ENCODE results near the gene PIGU.

Gene PIGU

GRCh38 chr20:34575756-34576155, 101.1 kb downstream of the PIGU start:
- TF ChIP-seq POLR2A (IDR thresholded peaks at IDR 0.05; ENCODE audit: extremely low read depth, insufficient read length) (no peak), MYC (IDR thresholded peaks at IDR 0.05; ENCODE audit: low read depth, low read length) (no peak), CTCF (IDR thresholded peaks at IDR 0.05; ENCODE audit: low read depth, low read length) (no peak), MAX (IDR thresholded peaks at IDR 0.05; ENCODE audit: low read depth, low read length) (no peak)
- no peak overlapping the region for H3K4me3 ChIP-seq (ENCODE audit: low read depth, low read length)

GRCh38 chr20:34575271-34575670, 101.6 kb downstream of the PIGU start:
- TF ChIP-seq MYC (IDR thresholded peaks at IDR 0.05; ENCODE audit: low read depth, low read length) (no peak), MAX (IDR thresholded peaks at IDR 0.05; ENCODE audit: low read depth, low read length) (no peak), POLR2A (IDR thresholded peaks at IDR 0.05; ENCODE audit: extremely low read depth, insufficient read length) (no peak), CTCF (IDR thresholded peaks at IDR 0.05; ENCODE audit: low read depth, low read length) (no peak)
- DNase-seq (ENCODE audit: low read depth): no peak
- H3K4me3 ChIP-seq (ENCODE audit: low read depth, low read length): no peak overlapping the region

More at GRCh38 chr20:34575756-34576155, 101.1 kb downstream of the PIGU start:
- DNase-seq (ENCODE audit: low read depth): no peak

GRCh38 chr20:34574861-34575260, 102.0 kb downstream of the PIGU start:
- TF ChIP-seq MAX (IDR thresholded peaks at IDR 0.05; ENCODE audit: low read depth, low read length) (no peak), CTCF (IDR thresholded peaks at IDR 0.05; ENCODE audit: low read depth, low read length) (no peak), POLR2A (IDR thresholded peaks at IDR 0.05; ENCODE audit: extremely low read depth, insufficient read length) (no peak), MYC (IDR thresholded peaks at IDR 0.05; ENCODE audit: low read depth, low read length) (no peak)
- no peak for DNase-seq (ENCODE audit: low read depth)
- no peak overlapping the region for H3K4me3 ChIP-seq (ENCODE audit: low read depth, low read length)

GRCh38 chr20:34574426-34574825, 102.5 kb downstream of the PIGU start:
- DNase-seq (ENCODE audit: low read depth): no peak
- no peak overlapping the region for H3K4me3 ChIP-seq (ENCODE audit: low read depth, low read length)
- TF ChIP-seq CTCF (IDR thresholded peaks at IDR 0.05; ENCODE audit: low read depth, low read length) (no peak), MAX (IDR thresholded peaks at IDR 0.05; ENCODE audit: low read depth, low read length) (no peak), MYC (IDR thresholded peaks at IDR 0.05; ENCODE audit: low read depth, low read length) (no peak), POLR2A (IDR thresholded peaks at IDR 0.05; ENCODE audit: extremely low read depth, insufficient read length) (no peak)

- no peak overlapping the region for H3K4me3 ChIP-seq (ENCODE audit: low read depth, low read length)
- DNase-seq (ENCODE audit: low read depth): no peak
- no peak for TF ChIP-seq POLR2A (IDR thresholded peaks at IDR 0.05; ENCODE audit: extremely low read depth, insufficient read length)
- TF ChIP-seq MAX (IDR thresholded peaks at IDR 0.05; ENCODE audit: low read depth, low read length): no peak
- no peak for TF ChIP-seq MYC (IDR thresholded peaks at IDR 0.05; ENCODE audit: low read depth, low read length)
- no peak for TF ChIP-seq CTCF (IDR thresholded peaks at IDR 0.05; ENCODE audit: low read depth, low read length)
Measured at GRCh38 chr20:34573541-34574300, 103.2 kb downstream of the PIGU start.
